GM19372 (cell line): ENCODE results near the gene UBE2N.
"Not testable (repeated sequence)": the region's sequence is repeated elsewhere in the genome, so short reads cannot be mapped to it uniquely, and the experiment has no call there.

Source experiments
- ATAC-seq: cut with Tn5 transposase; IDR thresholded peaks from one replicate; pipeline ENCODE4 v1.9.1; 2021; ENCODE audit warnings: mild to moderate bottlenecking, low read depth, moderate library complexity; ENCODE audit not compliant: unreplicated experiment

The UBE2N gene

GRCh38 chr12:93447555-93448290 is 6.0 kb upstream of the UBE2N start:
- ATAC-seq: no peak

GRCh38 chr12:93443576-93443975 is 1.8 kb upstream of the UBE2N start:
- ATAC-seq: no peak

DNA sequence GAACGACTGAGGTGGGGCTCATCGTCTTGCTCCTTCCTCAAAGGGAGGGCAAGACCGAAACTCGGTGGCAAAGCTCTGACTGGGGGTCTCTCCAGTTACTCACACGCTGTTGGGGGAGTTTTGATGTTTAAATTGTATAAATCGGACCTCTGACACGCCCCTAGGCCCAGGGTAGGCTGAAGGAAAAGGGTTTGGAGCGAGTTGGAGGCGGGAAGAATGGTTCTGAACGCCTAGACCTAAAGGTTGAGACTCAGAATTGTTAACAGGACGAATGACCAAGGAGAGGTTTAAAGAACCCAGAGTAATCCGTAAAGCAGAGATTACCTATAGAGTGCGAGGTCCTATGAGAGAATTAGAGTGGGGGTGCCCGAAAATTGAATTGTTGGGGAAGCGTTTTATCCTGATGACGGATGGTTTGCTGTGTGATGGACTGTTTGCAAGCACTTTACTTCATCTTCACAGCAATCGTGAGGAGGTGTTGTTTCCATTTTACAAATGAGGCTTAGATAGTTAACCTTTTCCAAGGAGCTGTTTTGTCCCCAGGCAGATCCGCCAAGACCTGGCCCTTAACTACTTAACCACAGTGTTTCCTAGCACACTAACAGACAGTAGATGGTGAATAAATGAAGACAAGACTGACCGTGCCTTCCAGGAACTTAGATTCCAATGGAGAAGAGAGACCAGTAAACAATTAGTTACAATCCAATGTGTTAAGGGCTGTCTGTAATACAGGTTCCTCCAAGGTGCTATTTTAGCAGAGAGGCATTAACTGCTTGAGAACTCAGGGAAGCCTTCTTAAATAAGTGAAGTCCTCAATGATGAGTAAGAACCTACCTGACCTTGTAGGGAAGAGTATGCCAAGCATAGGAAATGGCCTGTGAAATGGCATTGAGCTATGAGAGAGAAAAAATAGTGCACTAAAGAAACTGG is 929 bp upstream of the UBE2N start:
- ATAC-seq: no peak

GRCh38 chr12:93441081-93441616 is 598 bp downstream of the UBE2N start:
- no peak for ATAC-seq

- no peak for ATAC-seq
These were observed 1.5 kb downstream of the UBE2N start for GRCh38 chr12:93440043-93440835.

- ATAC-seq: no peak
These were observed 3.3 kb downstream of the UBE2N start for GRCh38 chr12:93438266-93439050.

DNA sequence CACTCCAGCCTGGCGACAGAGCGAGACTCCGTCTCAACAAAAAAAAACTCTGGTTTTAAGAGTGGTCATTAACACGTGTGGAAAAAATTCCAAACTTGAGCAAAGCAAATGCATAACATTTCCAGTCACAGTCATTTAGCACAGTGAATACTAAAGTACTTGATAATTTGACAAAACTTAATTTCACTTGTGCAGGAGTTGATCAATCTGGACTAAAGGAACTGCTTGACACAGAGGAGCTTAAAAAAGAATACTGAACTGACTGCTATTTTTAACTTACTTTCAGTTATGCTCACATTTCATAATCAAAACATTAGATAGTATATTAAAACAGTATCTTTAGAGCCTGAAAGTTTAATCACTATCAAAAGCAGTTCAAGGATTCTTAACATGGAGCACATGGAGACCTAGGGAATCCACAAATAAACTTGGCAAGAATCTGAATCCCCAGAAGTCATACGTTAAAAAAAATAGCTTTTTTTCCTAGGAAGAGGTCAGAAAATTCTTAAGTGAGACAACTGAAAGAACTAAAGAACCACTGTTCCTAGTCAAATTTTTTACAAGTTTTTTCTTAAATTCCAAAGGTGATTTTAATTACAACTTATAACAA is 7.4 kb downstream of the UBE2N start:
- no peak for ATAC-seq

DNA sequence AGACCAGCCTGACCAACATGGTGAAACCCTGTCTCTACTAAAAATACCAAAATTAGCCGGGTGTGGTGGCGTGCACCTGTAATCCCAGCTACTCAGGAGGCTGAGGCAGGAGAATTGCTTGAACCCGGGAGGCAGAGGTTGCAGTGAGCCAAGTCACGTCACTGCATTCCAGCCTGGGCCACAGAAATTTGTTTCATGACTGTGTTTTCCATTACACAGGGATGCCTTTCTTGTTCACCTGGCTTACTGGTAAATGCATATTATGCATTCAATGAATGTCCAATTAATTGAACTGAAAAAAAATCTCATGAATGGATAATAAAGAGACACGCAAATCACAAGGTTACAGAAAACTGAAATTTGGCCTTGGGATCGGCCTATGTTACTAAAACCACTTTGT is 9.7 kb downstream of the UBE2N start:
- ATAC-seq: not testable (repeated sequence)

GRCh38 chr12:93430280-93430679 is 11.5 kb downstream of the UBE2N start:
- no peak for ATAC-seq

GRCh38 chr12:93429852-93430251 is 11.9 kb downstream of the UBE2N start:
- no peak for ATAC-seq

DNA sequence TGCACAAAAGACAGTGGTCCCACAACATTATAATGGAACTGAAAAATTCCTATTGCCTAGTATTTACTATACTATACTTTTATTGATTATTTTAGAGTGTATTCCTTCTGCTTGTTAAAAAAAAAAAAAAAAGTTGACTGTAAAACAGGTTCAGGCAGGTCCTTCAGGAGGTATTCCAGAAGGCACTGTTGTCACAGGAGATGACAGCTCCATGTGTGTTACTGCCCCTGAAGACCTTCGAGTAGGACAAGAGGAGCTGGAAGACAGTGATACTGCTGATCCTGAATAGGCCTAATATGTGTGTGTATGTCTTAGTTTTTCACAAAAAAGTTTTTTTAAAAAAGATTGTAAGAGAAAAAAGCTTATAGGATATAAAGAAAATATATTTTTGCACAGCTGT is 12.3 kb downstream of the UBE2N start:
- ATAC-seq: no peak

GRCh38 chr12:93427779-93428564 is 13.8 kb downstream of the UBE2N start:
- no peak for ATAC-seq

DNA sequence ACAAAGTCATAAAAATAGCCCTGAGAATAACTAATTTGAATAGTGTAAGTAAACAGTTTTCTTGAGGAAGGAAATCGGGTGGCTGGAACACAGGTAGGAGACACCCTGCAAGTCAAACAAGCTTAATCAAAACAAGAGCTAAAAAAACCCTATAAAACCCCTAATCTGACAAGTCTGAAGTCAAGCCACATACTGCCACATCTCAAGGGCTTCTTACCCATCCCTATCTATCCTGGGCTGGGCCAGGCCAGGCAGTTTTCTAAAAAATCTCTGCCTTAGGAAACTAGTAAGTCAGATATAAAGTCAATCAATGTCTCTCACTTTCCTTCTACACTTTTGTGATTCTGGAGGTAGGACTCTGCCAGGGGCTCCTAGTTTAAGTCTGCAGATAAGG is 15.3 kb downstream of the UBE2N start:
- ATAC-seq: no peak

DNA sequence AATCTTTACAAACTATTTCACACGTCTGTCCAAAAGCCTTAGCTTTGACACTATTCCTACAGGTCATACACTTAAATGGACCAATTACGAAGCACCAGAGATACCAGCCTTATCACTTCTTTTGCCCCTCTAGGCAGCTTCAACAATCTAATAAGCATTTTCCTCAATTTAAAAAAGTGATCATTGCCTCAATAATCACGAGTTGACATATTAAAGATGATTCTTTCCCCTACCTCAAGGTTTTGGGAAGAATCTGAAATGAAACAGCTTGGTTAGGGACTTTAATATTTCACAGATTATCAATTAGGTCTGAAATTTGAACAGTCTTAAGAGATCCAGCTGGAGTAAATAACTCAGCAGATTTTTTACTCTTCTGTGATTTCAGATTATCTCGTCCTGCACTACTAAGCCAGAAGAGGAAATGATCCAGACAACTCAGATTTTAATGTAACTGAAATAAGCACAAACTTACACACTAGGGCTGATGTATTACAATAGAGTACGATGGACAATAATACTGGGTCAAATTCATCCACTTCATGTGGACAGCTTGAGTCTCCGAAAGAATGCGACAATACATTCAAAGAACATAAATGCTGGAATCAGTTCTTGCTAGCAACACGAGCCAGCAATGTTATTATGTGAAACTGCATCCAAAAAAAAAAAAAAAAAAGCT is 15.9 kb downstream of the UBE2N start:
- no peak for ATAC-seq

- no peak for ATAC-seq
These were observed 19.7 kb downstream of the UBE2N start for GRCh38 chr12:93422050-93422449.

DNA sequence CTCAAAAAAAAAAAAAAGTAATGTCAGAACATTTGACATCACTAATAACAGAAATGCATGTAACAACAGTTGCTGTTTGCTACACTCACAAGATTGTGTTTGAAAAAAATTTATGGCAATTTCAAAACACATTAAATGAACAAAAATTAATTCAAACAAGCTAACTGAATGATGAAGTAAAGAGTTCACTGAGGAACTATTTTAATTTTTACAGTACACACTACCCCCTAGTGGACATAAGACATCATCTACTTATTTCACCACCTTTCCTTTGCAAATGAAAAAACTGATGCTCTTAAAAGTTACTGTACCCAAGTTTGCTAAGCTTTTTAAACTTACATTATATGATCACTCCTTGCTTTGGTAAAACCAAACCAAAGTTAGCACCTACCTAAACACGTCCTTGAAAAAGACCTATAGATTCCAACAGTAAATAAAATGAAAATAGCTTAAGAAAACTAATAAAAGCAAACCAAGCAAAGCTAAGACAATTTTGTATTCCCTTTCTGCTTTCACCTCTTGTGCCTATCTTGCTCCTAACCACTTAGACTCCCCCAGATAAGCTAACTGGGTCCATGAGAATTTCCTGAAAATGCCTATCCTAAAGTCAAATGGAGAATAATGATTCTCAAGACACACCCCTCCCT is 22.2 kb downstream of the UBE2N start:
- ATAC-seq: no peak

- ATAC-seq: no peak
These were observed 23.7 kb downstream of the UBE2N start for GRCh38 chr12:93417967-93418480.
